ENCODE data around the gene NPHP4. TPM values are rescaled to one million over a fixed set of nuclear protein-coding genes. Genes with fewer than 3 reads are reported as not detected.

Gene NPHP4
- total and polyA plus RNA-seq, 10 of the 15 experiments (the other 5 are each of a cell fraction or from before 2014, with no cell fraction given), result 0.16 to 10.5 (median 3.1) TPM

- RAD21 ChIA-PET (ENCODE audit: unreplicated experiment), result no interaction called here
- POLR2A ChIA-PET, result no interaction called here
- TF ChIP-seq NRF1 (conservative IDR thresholded peaks at IDR 0.05; ENCODE audit: low read depth, low read length) (no peak), ZBTB11 (CRISPR knock-in tag; IDR thresholded peaks at IDR 0.05) (no peak), RB1 (IDR thresholded peaks at IDR 0.05; ENCODE audit: borderline replicate concordance) (no peak), CBX3 (IDR thresholded peaks at IDR 0.05; ENCODE audit: borderline replicate concordance, low read depth) (no peak), ATF7 (IDR thresholded peaks at IDR 0.05; ENCODE audit: low read depth) (no peak), EP300 (IDR thresholded peaks at IDR 0.05; ENCODE audit: borderline replicate concordance in 1 of 2, control insufficient read depth in 1 of 2, low read depth in 2 of 2, low read length in 2 of 2) (no peak), RELA (IDR thresholded peaks at IDR 0.05; ENCODE audit: borderline replicate concordance, partially characterized antibody) (no peak), ELK1 (IDR thresholded peaks at IDR 0.05; ENCODE audit: low read depth, low read length) (no peak), CUX1 (IDR thresholded peaks at IDR 0.05; ENCODE audit: insufficient replicate concordance, low read depth, low read length) (no peak), RCOR1 (conservative IDR thresholded peaks at IDR 0.05; ENCODE audit: low read depth, low read length) (no peak), SIN3A (IDR thresholded peaks at IDR 0.05; ENCODE audit: low read depth, low read length) (no peak), PAX5 (IDR thresholded peaks at IDR 0.05; ENCODE audit: borderline replicate concordance, low read depth, low read length) (no peak)
Observed at GRCh38 chr1:6000444-6001288, 8.4 kb upstream of the NPHP4 start.

More at GRCh38 chr1:6000444-6001288, 8.4 kb upstream of the NPHP4 start:
- peaks cover under 1% of the 10 kb centered on the region for H3K79me2 ChIP-seq (ENCODE audit: control insufficient read depth, insufficient read depth, low read length)
- no peaks in the 10 kb centered on the region for H4K20me1 ChIP-seq (ENCODE audit: control insufficient read depth, insufficient read depth)
- ChIA-PET SMC1A (ENCODE audit: uncharacterized antibody, unreplicated experiment) (no interaction called here), CTCF (no interaction called here)
- intact Hi-C loops (cut with micrococcal nuclease; ENCODE audit: unreplicated experiment) (no loop called here), in situ Hi-C loops (cut with MboI) (no loop called here)
- H3K27me3 ChIP-seq (replicated peaks in 1 of 2; ENCODE audit: control insufficient read depth in 2 of 2, insufficient read depth in 2 of 2, low read length in 1 of 2), result no peaks in the 10 kb centered on the region
- no peak overlapping the region for H3K4me3 ChIP-seq
- no peak overlapping the region for H3K9ac ChIP-seq (ENCODE audit: control insufficient read depth, insufficient read depth, low read length)
- H3K4me1 ChIP-seq (ENCODE audit: control insufficient read depth, insufficient read depth, low read length), result no peaks in the 10 kb centered on the region
- FAIRE-seq (no peak), DNase-seq (ENCODE audit: low read depth, low spot score) (no peak), ATAC-seq (no peak)
- H3K36me3 ChIP-seq (ENCODE audit: control insufficient read depth in 2 of 2, insufficient read depth in 2 of 2, low read length in 1 of 2), result peaks cover 3 to 4% of the 10 kb centered on the region in 2 experiments; a peak in 2 of 4 replicates
- 92% methylated on average over 16 of the region's 17 CpGs for WGBS (ENCODE audit: insufficient coverage, insufficient replicate concordance, low lambda C conversion rate, missing lambda C conversion rate)
- no peak overlapping the region for H3K4me2 ChIP-seq (ENCODE audit: control insufficient read depth, insufficient read depth)
- H3K27ac ChIP-seq (ENCODE audit: control insufficient read depth, insufficient read depth), result no peak overlapping the region
- no peaks in the 10 kb centered on the region for H3K9me3 ChIP-seq (replicated peaks; ENCODE audit: control insufficient read depth, insufficient read depth, low read length)
- no TSS peak for BruUV-seq (replicated peaks)
- H2AFZ ChIP-seq (ENCODE audit: control insufficient read depth, low read depth, low read length), result no peak overlapping the region

Data from GM12878 (cell line).